Measurements from ENCODE around the gene AMOTL1.

AMOTL1 gene

GRCh38 chr11:94746721-94747120 lies 21.4 kb upstream of the AMOTL1 start:
- no peak for DNase-seq

GRCh38 chr11:94747146-94747545 lies 21.0 kb upstream of the AMOTL1 start:
- no peak for DNase-seq

- no peak for DNase-seq
These were observed 20.5 kb upstream of the AMOTL1 start for GRCh38 chr11:94747601-94748041.

GRCh38 chr11:94749369-94749768 lies 18.8 kb upstream of the AMOTL1 start:
- DNase-seq: no peak

DNA sequence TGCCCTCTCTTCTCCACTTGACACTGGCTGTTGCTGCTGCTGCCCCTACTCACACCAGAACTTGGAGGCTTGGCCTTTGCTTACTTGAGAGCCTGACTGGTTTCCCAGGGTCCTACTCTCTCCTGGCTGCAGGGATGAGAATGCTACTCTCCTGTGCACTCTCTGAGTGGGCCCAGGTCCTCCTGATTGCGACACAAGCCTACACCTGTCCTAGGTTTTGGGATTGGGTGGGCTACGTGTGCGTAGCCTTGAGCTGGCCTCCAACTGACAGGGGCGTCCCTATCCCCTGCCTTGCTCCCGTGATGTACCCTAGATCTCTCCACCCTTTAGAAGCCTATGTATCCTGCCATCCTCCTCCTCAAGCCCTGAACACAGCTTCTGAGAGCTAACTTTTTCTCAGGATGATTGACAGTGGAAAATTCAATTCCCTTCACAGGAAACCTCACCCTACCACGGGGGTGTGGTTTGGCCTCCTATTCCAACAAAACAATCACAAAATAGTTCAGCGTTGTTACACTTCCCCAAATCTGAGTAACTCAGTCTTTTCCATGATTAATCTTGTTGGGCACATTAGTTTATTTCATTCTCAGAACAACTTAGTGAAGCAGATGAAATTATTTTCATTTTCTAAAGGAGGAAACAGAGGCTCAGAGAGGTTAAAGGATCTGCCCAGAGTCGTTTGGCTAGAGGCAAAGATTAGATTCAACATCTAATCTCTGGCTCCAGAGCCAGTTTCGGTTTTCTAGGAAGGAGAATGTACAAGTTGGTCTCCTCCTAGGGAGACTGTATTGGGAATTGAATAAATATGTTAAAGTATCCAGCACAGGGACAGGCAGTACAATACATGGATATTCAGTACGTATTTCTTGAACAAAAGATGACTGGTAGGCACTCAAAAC lies 17.6 kb upstream of the AMOTL1 start:
- no peak for DNase-seq

GRCh38 chr11:94751218-94751609 lies 16.9 kb upstream of the AMOTL1 start:
- DNase-seq: no peak

- DNase-seq: no peak
These were observed 16.4 kb upstream of the AMOTL1 start for GRCh38 chr11:94751786-94752185.

GRCh38 chr11:94753630-94754029 lies 14.5 kb upstream of the AMOTL1 start:
- DNase-seq: no peak

GRCh38 chr11:94754335-94754734 lies 13.8 kb upstream of the AMOTL1 start:
- DNase-seq: no peak

- DNase-seq: no peak
These were observed 13.3 kb upstream of the AMOTL1 start for GRCh38 chr11:94754819-94755218.

DNA sequence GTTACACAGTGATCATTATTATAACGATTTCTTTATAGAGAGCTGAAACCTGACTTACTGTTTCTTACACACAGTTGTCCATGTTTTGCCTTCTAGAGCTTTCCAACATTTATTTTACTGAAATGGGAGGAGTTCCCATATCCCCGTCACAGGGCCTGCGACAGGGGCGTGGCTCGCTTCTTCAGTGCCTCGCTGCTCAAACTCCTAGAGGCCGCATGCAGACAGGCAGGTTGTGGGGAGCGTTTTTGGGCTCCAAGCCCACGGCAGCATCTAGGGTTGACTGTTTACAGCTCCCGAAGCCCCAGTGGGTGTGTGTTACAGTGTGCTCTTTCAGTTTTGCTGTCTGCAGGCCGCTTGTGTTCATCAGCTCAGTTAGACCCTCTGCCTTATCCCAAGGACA lies 12.7 kb upstream of the AMOTL1 start:
- no peak for DNase-seq

DNA sequence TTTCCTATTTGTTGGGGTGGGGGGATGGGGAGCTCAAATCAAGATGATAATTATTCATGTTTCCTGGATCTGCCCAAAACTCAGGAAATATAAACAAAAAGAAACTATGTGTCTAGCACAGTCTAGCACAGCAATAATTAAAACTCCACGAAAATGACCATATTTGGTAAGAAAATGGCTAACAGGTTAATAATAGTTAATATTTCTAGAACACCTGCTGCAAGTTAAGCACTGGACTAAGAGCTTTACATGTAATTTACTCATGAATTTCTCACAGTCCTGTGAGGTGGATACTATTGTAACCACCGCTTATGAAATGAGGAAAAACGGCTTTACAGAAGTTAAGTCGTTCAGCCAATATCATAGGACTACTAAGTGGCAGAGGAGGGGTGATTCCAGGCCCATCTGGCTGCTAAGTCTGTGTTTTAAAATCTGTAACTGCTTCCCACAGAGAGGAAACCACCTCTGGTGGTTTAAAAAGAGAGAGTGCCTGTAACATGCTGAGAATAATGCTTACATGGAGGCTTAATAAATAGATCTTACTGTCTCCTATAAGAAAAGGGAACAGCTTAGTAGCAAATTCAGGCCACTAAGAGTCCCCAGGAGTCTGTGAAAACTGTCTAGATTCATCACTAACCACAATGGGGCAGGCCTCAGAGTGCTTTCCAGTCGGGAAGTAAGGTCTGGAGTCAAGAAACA lies 11.0 kb upstream of the AMOTL1 start:
- DNase-seq: no peak

- DNase-seq: no peak
These were observed 9.5 kb upstream of the AMOTL1 start for GRCh38 chr11:94758666-94759065.

GRCh38 chr11:94759522-94759921 lies 8.6 kb upstream of the AMOTL1 start:
- no peak for DNase-seq

DNA sequence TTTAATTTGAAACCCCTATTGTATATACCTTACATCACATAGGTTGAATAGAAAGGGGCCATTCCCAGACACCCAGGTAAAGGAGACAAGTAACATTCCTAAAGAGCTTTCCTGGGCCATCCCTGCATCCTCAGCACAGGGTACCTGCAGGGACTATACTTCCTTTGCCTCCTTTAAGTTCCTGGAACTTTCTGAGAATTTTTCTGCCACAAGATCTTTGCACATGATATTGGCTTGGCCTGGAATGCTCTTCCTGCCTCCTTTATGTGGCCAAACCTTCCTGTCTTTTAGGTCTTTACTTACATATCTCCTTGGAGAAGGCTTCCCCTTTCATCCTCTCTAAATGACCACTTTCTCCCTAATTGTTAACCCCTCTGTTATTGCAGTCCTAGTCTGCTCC lies 7.9 kb upstream of the AMOTL1 start:
- no peak for DNase-seq

DNA sequence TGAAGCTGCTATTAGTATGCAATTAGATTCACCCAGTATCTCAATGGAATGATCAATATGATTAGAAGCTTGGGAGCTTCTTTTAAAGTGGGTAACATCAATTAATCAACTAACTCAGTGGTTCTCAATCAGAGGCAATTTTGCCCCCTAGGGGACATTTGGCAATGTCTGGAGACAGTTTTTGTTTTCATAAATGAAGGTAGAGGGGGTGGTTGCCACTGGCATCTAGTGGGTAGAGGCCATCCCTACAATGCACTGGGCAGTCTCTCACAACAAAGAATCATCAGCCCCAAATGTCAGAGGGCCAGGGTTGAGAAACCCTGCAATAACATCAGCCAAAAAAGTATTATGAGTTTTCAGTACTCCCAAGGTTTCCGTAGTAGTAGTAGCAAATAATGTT lies 5.9 kb upstream of the AMOTL1 start:
- DNase-seq: peak; percentile 45

- no peak for DNase-seq
These were observed 5.2 kb upstream of the AMOTL1 start for GRCh38 chr11:94762995-94763394.

DNA sequence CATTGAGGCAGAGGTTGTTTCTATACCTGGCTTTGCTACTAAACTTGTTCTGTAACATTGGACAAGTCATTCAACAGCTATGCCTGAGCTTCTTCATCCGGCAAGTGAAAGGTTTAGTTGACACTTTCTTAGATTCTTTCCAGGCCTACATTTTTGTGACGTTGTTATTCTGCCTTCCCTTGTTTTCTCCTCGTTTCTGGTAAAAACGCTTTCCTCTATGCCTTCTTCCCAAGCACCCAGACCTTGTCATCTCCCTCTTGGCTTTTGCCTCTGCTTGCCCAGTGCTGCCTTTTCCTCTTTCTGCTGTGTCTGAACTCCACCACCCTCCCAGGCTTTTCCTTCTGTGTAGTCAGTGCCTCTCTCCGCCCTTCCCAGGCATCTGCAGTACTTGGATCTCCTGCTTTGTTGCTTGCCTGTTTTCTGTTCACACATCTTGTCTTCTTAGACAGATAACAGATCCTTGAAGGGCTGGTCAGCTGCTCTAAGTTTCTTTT lies 1.4 kb upstream of the AMOTL1 start:
- no peak for DNase-seq

DNA sequence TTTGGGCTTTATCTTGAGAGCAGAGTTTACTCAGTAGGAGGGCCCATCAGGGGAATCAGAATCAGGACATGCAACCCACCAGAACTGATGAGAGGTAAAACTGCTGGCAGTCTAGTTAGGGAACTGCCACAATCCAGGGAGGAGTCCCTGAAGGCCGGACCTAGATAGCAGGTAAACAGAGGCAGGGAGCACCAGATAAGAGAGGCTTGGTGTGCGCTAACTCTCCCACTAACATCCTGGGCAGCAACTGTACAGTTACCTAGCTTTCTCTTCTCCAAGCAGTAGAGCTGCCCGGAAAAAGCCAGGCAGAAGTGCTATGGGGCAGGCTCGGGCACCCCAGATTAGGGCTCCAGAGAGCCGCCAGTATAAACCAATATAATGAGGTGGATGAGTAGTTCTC lies 865 bp upstream of the AMOTL1 start:
- no peak for DNase-seq

DNA sequence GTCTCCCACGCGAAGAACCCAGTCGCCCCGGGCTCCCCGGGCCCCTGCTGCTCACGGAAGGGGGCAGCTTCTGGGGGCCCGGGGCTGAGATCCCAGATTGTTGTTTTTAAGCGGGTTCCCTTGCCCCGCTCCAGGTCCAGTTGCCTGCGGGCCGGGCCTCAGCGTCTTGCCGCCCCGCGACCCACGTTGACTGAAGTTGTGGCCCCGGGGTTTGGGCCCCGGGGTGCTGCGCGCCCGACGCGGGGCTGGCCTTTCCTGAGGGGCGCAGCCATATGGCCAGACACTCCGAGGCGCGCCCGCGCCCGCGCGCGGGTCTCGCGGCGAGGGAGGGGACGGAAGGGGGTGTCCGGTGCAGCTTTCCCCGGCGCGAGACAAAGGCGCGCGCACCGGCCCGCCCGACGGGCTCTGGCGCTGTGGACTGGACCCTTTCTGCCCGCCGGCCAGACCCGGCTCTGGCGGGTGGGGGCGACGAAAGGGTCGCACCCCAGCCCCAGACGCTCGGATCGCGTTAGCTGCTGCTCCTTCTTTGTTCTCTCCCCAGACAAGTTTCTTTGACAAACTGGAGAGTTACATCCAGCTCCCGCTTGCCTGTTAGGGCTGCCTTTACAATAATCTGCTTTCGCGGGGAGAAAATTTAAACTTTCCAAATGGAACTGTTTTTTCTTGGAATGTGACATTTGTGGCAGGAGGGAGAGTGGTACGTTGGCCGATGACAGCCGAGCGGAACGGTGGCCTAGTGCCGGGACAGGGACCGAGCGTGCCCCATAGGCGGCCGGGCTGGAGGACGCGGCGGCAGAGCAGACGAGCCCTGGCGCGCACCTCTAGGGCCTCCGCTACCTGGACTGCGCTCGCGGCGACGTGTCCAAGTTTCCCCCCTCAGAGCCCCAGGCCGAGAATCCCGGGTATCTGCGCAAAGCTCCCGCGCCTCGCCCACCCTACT lies 716 bp downstream of the AMOTL1 start:
- DNase-seq: peak; percentile 25

- DNase-seq: no peak
These were observed 1.7 kb downstream of the AMOTL1 start for GRCh38 chr11:94769880-94770279.

GRCh38 chr11:94770563-94771120 lies 2.5 kb downstream of the AMOTL1 start:
- DNase-seq: no peak

- no peak for DNase-seq
These were observed 3.2 kb downstream of the AMOTL1 start for GRCh38 chr11:94771390-94771789.
